Hematopoietic multipotent progenitor cell treated with erythropoietin and hydrocortisone succinate and interleukin-3 and kit ligand, for 17 days (in vitro differentiated cells): ENCODE results near the gene CD28.

Experiments
- DNase-seq: peaks from one replicate; pipeline ENCODE4 v3.0.0-alpha.2; 2015; ENCODE audit warnings: low spot score

Gene CD28

DNA sequence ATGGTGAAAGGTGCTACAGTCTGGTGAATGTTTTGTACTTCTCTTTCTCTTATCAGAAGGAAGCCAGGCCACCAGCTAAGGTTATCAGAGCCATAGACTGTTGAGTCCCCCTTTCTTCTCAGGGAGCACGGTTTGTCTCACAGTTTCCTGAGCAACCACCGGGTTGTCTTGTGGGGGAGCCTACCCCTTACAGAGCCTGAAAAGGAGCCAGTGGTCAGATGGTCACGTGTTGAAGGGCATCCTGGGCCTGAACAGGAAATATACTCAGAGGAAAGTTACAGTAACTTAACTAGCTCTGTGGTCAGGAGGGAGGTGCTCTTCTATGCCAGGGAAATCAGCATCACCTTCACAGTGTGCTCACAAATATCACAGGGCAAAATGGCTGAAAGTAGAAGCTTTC, 11.6 kb downstream of the CD28 start:
- DNase-seq = no peak

DNA sequence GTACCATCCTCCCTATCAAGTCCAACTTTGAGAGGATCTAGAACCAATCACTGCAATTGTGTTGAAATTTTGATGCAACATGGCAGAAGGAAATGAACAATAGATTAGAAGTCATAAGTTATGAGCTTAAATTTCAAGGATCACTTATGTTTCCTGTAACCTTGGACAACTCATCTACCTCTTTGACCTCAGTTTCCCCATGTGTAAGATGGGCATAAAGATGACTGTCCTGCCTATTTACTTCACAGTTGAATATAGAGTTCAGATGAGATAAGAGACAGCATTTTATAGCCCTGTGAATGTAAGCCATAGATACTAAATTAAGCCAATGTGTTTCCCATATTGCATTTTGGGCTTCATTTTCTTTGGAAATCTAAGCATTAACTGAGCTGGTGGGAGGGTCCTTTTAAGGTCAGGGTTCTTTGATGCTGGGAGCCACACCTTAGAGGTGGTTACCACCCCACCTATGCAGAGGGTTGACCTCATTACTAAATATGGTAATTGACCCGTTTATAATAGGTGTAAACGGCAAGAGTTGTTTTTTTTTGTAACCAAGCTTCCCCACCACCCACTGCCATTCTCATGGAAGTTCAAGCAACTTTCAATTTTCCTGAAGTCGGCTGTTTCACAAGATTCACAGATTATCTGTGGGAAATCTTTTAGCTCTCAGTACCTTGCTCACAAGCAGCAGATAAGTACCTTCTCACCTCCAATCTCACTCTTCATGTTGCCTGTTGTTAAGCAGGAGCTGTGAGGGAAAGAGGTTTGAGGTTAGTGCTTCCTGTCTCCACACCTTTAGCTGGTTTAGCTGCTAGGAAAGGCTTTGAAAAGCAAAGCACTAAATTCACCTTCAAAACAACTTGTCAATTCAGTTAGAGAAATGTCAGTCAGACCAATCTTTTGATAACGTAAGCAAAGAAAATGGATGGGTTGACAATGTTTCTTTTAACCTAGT, 13.3 kb downstream of the CD28 start:
- no peak for DNase-seq

DNA sequence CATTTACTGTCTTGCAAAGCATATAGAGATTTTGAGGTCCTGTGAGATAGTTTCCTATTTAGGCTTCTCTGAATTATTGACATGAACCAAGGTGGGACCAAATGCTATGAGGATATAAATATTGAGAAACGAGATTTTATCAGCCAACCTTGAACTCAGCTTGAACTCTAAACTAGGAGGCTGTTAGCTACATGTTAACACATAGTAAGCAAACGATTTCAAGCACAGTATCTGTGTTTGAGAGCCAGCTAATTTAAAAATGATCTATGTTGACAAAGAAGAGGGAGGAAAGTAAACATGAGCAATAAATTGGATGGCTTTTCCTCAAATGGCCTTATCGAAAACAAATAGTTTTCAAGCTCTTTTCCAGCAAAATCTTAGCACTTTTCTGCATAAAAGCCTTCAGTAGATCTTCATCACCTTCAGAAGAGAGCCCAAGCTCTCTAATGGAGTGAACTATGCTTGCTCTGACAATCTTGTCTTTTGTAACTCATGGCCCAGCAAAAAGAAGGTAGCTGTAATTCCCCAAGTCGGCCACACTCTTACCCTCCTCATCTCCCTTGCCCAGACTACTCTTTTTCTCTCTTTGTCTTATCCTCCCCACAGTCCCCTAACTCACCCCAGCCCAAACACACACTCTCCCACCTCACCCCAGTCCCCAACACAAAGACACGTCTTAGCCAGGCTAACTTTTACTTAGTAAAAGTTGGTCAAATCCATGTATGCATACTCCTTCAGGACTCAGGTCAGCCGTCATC, 14.7 kb downstream of the CD28 start:
- no peak for DNase-seq

DNA sequence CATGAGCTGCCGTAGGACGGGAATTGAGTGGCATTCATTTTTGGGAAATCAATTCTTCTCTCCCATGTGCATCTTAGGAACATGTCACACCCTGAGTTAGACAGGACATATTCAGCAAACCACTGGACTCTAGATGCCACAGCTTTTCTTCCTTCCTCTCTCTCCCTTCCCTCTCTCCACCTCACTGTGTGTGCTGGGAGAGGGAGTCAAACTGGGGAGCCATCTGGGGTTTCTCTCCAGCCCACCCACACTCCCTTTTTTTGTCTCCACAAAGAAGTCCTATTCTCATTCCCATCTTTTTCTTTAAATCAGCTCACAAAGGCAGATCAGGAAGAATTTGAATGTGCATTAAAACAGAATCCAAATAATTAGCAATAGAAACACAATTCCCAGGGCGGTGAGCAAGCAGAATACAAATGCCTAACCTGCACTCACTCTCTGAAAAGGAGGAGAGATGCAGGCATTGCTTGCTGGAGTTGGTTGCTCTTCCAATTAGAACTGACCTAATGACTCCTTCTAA, 15.4 kb downstream of the CD28 start:
- DNase-seq = no peak

DNA sequence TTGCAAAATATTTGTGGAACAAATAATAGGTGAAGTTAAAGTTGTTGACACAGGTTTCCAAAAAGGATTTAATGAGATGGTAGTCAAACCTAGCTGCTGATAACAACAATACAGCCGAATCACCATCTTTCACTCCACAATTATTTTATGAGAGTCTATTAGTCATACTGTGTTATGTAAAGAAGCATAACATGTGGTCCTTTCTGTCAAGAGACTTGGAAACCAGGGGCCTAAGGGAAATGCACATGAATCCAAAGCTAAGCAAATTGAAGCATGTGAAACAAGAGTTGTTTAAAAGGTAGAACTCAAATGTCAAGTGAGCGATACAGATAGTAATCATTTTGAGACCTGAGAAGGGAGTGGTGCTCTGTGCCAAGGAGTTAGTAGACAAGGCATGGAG, 16.0 kb downstream of the CD28 start:
- DNase-seq = no peak

DNA sequence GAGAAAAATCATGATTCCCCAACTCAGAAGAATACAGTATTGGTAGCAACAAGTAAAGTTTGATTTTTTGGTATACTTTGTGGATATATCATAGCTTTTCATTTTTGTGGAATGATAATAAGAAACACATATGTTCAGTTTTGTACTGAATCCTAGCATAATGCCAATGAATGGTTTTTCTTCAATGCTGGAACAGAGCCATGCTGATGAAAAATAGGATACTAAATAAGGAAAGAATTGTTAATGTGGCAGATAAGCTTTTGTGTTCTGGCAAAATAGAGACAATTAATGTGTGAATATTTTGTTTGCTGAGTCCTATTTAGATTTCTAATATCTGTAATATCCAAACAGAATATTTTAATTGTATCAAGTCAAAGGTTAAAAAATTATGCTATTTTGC, 21.9 kb downstream of the CD28 start:
- no peak for DNase-seq

DNA sequence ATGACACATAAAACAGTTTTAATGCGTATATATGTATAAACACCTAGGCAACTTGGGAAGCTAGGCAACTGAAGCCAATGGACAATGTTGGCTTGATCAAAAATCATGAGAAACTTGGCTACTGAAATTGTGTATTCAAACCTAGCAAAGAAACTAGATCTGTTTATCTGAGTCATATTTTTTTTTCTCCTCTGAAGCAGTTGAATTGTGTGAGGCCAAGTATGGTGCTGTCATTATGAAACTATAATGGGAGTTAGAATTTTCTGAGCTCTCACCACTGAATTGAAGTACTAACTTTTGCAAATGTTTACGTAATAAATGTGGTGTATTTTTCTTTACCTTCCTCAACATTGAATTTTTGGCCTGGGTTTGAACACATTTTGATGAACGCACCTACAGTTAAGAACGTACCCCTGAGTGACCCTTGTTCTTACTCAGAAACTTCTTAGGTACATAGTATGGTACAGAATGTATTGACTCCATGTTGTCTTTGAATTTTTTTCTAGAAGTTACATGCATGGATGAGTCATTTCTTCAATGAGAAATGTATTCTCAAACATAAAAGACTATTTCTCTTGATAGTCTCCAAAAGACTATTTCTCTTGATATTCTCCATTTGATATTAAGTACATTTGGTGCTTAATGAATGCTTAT, 23.8 kb downstream of the CD28 start:
- DNase-seq = no peak

DNA sequence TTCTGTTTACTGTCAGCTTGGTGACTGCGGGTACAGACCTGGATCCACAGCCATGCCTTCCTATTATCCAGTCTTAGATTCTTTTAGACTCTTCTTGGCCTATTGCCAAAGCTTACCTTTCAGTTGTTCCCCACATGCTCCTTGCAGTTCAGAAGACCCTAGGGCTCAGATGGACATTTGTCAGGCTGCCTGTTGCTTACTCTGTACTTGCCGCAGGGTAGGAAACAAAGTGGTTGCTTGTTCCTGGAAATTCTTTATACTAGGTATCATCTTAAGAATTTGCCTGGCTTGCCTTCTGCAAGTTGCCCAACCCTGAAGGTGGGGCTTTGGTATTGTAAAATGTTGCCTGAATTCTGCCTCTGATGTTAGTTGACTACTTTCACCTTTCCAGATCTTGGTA, 24.4 kb downstream of the CD28 start:
- no peak for DNase-seq

DNA sequence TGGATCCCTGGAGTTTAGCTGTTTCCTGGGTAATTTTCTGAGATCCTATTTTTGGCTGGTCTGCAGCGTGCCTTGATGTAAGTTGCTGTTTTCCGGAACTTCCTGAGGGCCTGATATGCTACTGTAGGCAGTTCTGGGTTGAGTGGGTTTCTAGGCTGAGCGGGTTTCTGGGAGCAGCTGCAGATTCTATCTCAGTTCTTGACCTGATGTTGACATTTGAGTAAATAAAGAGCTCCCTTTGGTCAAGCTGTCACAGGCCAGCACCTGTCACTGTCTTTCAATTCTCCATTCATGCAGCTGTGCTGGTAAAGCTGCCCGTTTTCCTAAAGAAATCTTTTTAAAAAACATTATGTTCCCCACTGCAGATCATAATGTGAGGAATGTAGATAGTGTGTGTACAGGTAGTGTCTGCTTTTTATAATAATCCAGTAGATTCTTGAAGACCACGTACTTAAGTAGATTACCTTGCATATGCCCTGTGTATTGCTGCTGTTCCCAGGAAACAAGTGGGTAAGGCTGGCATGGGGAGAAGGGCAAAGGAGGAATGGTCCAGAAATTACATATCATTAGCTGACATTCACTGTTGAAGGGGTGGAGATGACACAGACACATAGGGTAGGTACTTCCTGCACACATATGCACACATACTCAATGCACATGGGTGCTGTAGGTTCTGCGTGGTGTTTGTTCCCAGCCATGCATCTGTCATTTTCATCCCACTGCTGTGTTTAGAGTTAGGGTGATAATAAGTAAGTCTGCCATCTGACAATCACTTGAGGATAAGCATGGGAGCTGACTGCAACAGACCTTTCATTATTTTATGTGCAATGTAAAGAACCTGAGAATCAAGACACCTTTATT, 25.9 kb downstream of the CD28 start:
- DNase-seq = no peak

DNA sequence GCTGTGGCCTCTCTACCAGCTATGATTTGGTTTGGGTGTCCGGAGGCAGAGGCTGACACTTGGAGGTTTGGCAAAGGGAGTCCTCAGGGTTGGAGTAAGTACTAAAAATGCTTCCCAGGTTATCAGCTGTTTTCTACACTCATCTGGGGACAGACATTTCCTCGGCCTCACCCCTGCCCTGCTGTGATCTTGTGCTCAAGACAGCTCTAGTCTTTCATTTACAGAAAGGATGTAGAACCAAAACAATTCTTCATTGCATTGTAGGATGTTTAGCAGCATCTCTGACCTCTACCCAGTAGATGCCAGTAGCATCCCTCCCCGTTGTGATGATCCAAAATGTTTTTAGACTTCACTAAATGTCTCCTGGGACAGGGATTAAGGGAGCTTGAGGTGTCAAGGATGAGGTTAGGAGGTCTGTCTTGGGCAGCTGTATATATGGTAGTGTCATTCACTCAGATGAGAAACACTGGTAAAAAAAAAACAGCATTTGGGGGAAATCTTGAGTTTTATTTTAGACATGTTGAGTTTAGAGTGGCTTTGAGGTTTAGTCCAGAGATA, 26.6 kb downstream of the CD28 start:
- DNase-seq = no peak

DNA sequence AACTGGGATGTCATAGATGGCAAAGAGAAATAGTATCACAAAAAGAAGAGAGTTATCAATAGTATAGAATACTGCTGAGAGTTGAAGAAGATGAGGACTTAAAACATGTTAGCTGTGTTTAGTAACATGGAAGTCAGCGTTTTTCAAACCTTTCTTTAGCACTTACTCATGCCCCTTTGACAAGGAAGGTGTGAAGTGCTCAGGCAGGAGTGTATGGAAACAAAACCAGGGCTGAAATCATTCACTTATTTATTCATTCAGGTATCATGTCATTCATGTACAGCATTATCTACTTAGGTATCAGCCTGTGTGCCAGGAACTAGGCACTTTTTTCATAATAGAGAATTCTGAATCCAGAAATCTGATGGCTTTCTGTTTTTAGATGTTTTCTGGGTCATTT, 27.2 kb downstream of the CD28 start:
- no peak for DNase-seq

DNA sequence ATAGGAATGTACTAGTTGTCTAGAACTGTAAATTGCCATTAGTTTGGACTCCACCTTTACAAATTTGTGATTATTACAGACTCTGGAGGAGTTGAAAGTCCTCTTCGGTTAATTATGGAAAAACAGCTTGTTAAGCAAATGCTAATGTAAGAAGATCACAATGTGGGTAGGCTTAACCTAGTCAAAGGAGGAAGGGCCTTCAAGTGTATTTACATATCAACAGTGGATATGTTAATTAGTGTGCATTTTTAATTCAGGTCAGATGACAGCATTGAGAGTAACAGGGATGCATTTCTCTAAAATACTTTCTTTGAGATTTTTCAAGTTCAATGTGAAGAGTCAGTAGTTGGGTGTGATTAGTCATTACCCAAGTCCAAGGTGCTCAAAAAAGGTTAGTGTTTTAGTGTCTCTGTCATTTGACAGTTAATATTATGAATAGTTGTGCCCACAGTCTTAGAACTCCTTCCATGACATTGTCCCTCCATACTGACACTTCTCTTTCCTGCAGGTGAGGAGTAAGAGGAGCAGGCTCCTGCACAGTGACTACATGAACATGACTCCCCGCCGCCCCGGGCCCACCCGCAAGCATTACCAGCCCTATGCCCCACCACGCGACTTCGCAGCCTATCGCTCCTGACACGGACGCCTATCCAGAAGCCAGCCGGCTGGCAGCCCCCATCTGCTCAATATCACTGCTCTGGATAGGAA, 28.0 kb downstream of the CD28 start:
- DNase-seq = no peak

DNA sequence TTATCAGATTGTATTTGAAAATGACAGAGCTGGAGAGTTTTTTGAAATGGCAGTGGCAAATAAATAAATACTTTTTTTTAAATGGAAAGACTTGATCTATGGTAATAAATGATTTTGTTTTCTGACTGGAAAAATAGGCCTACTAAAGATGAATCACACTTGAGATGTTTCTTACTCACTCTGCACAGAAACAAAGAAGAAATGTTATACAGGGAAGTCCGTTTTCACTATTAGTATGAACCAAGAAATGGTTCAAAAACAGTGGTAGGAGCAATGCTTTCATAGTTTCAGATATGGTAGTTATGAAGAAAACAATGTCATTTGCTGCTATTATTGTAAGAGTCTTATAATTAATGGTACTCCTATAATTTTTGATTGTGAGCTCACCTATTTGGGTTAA, 30.9 kb downstream of the CD28 start:
- DNase-seq = no peak

DNA sequence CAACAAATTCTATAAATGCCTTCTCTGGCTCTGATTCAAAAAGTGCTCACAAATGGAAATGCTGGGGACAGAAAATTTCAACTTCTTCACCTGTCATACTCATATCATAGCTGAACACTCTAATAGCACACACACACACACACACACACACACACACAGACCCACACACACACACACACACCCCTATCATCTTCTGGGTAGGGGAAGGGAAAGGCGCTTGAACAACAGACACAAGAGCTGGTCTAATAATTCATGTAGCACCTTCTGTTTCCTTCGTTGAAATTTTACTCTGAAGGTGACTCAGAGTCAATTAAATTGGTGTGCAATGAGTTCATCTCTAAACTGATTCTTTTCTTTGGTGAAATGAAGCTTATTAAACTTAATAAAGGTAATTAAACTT, 32.9 kb downstream of the CD28 start:
- no peak for DNase-seq

DNA sequence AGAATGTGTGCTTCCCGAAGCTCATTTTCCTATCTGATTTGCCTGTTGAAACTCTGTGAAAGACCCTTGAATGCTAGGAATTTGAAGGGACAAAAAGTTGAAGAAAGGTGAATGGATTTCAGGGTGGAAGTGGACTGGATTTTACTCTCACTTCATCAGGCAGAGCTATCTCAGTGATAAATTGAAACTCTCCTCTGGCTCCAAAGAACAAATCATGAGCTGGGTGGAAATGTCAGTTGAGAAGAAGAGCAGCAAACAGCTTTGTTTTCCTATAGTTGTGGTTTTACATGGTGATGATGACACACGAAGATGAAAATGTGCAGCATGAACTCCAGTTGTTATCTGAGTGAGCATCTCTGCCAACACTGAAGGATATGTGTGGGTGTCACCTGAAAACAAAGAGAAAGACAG, 34.4 kb downstream of the CD28 start:
- DNase-seq = no peak

DNA sequence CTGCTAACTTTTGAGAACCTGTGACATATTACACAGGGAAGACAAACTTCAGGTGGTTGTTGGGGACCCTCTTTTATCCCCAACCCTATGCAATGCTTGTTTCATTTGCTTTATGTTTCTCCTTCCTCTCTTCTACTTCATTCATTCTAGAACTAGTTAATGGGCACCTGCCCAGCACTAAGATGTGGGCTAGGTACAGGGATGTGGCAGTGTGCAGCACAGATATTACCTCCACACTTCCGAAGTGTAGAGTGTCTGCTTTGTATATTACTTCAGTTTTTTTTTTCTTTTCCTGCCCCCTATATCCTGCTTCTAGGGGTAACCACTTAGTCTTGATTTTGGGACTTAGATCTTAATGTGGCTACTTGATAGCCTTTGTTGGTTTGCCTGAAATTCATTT, 35.1 kb downstream of the CD28 start:
- DNase-seq = no peak

DNA sequence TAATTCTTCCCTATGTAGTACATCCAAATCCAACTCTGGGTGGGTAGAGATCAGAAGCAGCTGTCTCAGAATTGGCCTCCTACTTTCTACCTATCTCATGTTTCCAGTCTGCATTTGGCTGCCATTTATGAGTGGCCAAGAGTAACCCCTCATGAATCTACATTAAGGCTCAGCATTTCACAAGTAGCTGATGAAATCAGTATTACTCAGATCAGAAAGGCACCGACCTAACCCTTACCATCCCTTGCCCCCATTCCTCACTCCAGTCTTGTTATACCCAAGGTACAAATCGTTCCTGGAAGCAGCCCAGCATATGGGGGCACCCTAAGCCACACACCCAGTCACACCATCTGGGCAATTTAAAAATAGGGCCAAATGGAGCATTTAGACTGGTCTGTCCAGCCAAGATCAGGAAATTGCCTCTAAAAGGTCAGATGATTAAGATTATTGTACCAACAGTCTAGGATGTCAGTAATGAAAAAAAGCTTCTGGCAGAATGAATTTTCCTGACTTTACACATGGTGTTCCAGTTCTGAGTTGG, 37.1 kb downstream of the CD28 start:
- DNase-seq = no peak

DNA sequence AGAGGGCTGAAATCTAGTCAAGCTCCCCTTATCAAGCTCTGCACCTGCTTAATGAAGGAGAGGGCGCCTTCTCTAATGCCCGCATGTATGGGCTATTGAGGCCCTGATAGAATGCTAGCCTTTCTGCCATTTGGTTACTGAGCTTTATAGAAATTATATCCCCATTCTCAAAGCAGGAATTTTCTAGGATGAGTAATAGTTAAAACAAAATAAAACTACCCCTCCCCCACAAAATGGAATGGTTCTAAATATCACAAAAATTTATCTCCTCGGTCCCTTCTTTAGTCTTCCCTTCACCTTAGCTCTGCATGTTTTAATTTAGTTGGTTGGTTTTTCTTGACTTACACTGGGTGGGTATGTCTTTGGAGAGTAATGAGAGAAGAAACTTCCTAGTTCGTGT, 37.7 kb downstream of the CD28 start:
- no peak for DNase-seq

DNA sequence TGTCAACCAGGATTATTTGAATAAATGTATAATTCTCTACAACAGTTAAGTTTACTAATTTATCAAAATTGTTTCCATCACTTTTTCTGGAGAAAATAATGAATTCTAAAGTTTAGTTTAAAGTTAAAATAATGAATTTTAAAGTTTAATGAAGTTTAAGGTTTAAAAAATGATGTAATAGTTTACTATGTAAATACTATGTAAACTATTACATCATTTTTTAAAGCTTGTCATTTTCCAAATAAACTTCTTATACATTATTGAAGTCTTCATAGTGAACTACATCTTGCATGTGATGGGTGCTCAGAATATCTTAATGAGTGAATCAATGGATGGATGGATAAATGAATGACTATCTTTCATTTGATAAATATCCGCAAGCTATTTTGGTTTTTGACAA, 38.8 kb downstream of the CD28 start:
- no peak for DNase-seq

DNA sequence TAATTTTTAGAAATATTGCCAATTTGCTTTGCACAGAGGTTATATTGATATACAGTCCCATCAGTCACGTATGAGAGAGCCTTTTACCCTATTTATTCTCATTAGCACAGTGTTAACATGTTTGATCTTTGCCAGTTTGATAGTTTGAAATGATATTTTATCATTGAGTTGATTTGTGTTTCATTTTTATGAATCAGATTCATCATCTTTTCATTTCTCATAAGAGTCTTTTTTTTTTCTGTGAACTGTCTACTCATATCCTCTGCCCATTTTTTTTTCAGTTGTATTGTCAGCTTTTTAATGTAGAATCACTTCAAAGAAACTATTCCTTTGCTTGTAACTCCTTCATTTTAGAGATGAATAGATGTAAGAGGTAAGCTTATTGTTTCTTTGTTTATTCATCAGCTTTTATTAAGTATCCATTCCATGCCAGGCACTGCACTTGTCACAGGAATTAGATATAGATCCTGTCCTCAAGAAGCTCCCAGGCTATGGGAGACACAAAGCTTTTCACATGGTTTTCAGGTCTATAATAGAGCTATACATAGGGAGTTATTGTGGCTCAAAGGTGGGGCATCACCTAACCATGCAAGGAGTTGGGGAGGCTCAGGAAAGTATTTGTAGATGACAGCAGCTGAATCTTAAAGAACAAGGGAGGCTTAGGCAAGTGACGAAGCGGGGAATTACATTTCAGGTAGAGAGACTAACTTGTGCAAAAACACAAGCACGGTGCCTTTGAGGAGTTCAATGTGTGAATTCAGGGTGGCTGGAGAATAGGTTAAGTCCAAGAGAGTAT, 42.1 kb downstream of the CD28 start:
- DNase-seq = no peak
